ENCODE results near the gene IGSF3. TPM values are rescaled to one million over a fixed set of nuclear protein-coding genes. Genes with fewer than 3 reads are reported as not detected.

Gene IGSF3
- total RNA-seq, 1 experiment from 2014 or later = 4.0 TPM

DNA sequence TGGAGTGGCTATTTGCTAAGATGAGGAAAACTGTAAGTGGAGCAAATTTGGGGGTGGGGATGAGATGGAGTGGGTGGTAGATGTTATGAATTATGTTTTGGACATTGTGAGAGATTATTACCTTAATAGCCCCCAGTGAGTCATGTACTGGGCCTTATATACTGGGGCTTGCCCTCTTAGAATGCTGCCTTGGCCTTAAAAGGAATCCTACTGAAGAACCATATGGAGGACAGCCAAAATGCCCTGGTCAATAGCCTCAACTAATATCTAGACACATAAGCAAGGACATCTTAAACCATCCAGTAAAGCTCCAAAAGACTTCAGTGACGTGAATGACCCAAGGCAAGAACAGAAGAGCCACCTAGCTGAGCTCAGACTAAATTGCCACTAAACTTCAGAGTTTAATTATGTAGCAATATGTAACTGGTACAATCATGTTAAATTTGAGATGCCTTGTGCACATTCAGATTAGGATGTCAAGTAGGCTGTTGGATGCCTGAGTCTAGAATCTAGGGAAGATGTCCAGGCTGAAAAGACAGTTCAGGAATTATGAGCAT lies 13.9 kb upstream of the IGSF3 start:
- ChIA-PET POLR2A (ENCODE audit: low non-redundant PET) (no interaction called here), CTCF (no interaction called here)
- BruUV-seq (replicated peaks) = no TSS peak
- Histone ChIP-seq H3K36me3 (ENCODE audit: insufficient read depth, low read length, poor library complexity, severe bottlenecking) (no peaks in the 10 kb centered on the region), H3K27me3 (replicated peaks; ENCODE audit: insufficient read depth, low read depth, low read length, poor library complexity) (no peaks in the 10 kb centered on the region), H3K4me3 (ENCODE audit: low read depth, low read length, poor library complexity, severe bottlenecking) (no peak overlapping the region), H3K4me1 (ENCODE audit: insufficient read depth, low read length, poor library complexity, severe bottlenecking) (peaks cover 7% of the 10 kb centered on the region), H3K27ac (ENCODE audit: low read depth, low read length, poor library complexity, severe bottlenecking) (no peak overlapping the region), H3K9me3 (ENCODE audit: low read depth, low read length, poor library complexity, severe bottlenecking) (no peaks in the 10 kb centered on the region)
- TF ChIP-seq, protein P1, sequence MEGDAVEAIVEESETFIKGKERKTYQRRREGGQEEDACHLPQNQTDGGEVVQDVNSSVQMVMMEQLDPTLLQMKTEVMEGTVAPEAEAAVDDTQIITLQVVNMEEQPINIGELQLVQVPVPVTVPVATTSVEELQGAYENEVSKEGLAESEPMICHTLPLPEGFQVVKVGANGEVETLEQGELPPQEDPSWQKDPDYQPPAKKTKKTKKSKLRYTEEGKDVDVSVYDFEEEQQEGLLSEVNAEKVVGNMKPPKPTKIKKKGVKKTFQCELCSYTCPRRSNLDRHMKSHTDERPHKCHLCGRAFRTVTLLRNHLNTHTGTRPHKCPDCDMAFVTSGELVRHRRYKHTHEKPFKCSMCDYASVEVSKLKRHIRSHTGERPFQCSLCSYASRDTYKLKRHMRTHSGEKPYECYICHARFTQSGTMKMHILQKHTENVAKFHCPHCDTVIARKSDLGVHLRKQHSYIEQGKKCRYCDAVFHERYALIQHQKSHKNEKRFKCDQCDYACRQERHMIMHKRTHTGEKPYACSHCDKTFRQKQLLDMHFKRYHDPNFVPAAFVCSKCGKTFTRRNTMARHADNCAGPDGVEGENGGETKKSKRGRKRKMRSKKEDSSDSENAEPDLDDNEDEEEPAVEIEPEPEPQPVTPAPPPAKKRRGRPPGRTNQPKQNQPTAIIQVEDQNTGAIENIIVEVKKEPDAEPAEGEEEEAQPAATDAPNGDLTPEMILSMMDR (conservative IDR thresholded peaks at IDR 0.05; ENCODE audit: low read depth, low read length) = no peak
- no peak for TF ChIP-seq EZH2 (IDR thresholded peaks at IDR 0.05; ENCODE audit: borderline replicate concordance, low read depth, low read length, poor library complexity, severe bottlenecking)
- intact Hi-C loops (cut with micrococcal nuclease; ENCODE audit: unreplicated experiment) = no loop called here
- no peak for DNase-seq (ENCODE audit: low spot score)

DNA sequence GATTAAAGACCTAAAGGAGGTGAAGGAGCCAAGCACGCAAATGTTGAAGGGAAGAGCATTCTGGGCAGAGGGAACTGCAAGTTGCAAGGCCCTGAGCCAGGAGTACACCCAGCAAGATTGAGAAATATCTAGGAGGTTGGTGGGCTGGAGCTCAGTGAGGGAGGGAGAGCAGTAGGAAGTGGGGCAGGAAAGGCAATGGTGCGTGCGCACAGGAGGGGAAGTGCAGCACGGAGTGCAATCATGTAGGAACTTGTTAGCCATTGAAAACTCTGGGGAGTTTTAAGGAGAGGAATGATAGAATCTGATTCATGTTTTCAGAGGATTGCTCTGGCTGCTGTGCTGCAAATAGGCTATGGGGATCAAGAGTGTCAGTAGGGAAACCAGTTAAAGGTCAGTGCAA lies 13.2 kb upstream of the IGSF3 start:
- intact Hi-C loops (cut with micrococcal nuclease; ENCODE audit: unreplicated experiment) = no loop called here
- no peaks in the 10 kb centered on the region for H3K27me3 ChIP-seq (replicated peaks; ENCODE audit: insufficient read depth, low read depth, low read length, poor library complexity)
- TF ChIP-seq, protein P1 (conservative IDR thresholded peaks at IDR 0.05; ENCODE audit: low read depth, low read length) = no peak
- TF ChIP-seq EZH2 (IDR thresholded peaks at IDR 0.05; ENCODE audit: borderline replicate concordance, low read depth, low read length, poor library complexity, severe bottlenecking) = no peak
- H3K27ac ChIP-seq (ENCODE audit: low read depth, low read length, poor library complexity, severe bottlenecking) = no peak overlapping the region
- DNase-seq (ENCODE audit: low spot score) = no peak
- H3K36me3 ChIP-seq (ENCODE audit: insufficient read depth, low read length, poor library complexity, severe bottlenecking) = no peaks in the 10 kb centered on the region
- peaks cover under 1% of the 10 kb centered on the region for H3K4me1 ChIP-seq (ENCODE audit: insufficient read depth, low read length, poor library complexity, severe bottlenecking)
- no peak overlapping the region for H3K4me3 ChIP-seq (ENCODE audit: low read depth, low read length, poor library complexity, severe bottlenecking)
- BruUV-seq (replicated peaks) = no TSS peak
- POLR2A ChIA-PET (ENCODE audit: low non-redundant PET) = no interaction called here
- CTCF ChIA-PET = no interaction called here
- no peaks in the 10 kb centered on the region for H3K9me3 ChIP-seq (ENCODE audit: low read depth, low read length, poor library complexity, severe bottlenecking)

- no peaks in the 10 kb centered on the region for H3K27me3 ChIP-seq (replicated peaks; ENCODE audit: insufficient read depth, low read depth, low read length, poor library complexity)
- no TSS peak for BruUV-seq (replicated peaks)
- ChIA-PET POLR2A (ENCODE audit: low non-redundant PET) (no interaction called here), CTCF (no interaction called here)
- no peaks in the 10 kb centered on the region for H3K36me3 ChIP-seq (ENCODE audit: insufficient read depth, low read length, poor library complexity, severe bottlenecking)
- no peaks in the 10 kb centered on the region for H3K9me3 ChIP-seq (ENCODE audit: low read depth, low read length, poor library complexity, severe bottlenecking)
- TF ChIP-seq, protein P1 (conservative IDR thresholded peaks at IDR 0.05; ENCODE audit: low read depth, low read length) = no peak
- TF ChIP-seq EZH2 (IDR thresholded peaks at IDR 0.05; ENCODE audit: borderline replicate concordance, low read depth, low read length, poor library complexity, severe bottlenecking) = no peak
- H3K4me1 ChIP-seq (ENCODE audit: insufficient read depth, low read length, poor library complexity, severe bottlenecking) = no peaks in the 10 kb centered on the region
- no peak overlapping the region for H3K27ac ChIP-seq (ENCODE audit: low read depth, low read length, poor library complexity, severe bottlenecking)
- DNase-seq (ENCODE audit: low spot score) = no peak
- H3K4me3 ChIP-seq (ENCODE audit: low read depth, low read length, poor library complexity, severe bottlenecking) = no peak overlapping the region
- intact Hi-C loops (cut with micrococcal nuclease; ENCODE audit: unreplicated experiment) = no loop called here
Measured at GRCh38 chr1:116679828-116680628, 12.5 kb upstream of the IGSF3 start.

Data from A673 (cell line).